Kidney epithelial cell (primary cell): ENCODE measurements around the gene GUCY1A2. TPM values are rescaled to one million over a fixed set of nuclear protein-coding genes. Genes with fewer than 3 reads are reported as not detected.

Experiments used
- DNase-seq: peaks from one replicate; pipeline ENCODE4 v3.0.0-alpha.2; 2010; ENCODE audit warnings: low read depth
- H3K27me3 ChIP-seq: 2 replicates; pipeline ENCODE4 v1.6.0; 2011; ENCODE audit warnings: low read length; ENCODE audit not compliant: control insufficient read depth, insufficient read depth
- H3K36me3 ChIP-seq: 2 replicates; pipeline ENCODE4 v1.5.1; 2011; ENCODE audit warnings: low read length; ENCODE audit not compliant: control insufficient read depth, insufficient read depth
- H3K4me3 ChIP-seq: 2 replicates; pipeline ENCODE4 v1.5.1; 2011; ENCODE audit warnings: low read depth, mild to moderate bottlenecking, control low read depth, low read length
- CTCF ChIP-seq: IDR thresholded peaks from 2 replicates; pipeline ENCODE4 v1.5.1; 2011; ENCODE audit warnings: mild to moderate bottlenecking, moderate library complexity, low read length, control low read depth, inconsistent platforms; ENCODE audit not compliant: insufficient read depth, poor library complexity, severe bottlenecking
- total RNA-seq: library from RNA; depleted of rRNA; stranded (reverse); fragments of >200 nt; gene quantifications from 2 replicates; pipeline ENCODE4 v1.2.3, GENCODE V29; 2015

The GUCY1A2 gene
- total RNA-seq, 1 donor from 2014 or later: 2.0 TPM

- no peaks in the 10 kb centered on the region for H3K36me3 ChIP-seq
- H3K4me3 ChIP-seq: no peak overlapping the region
- no peak for DNase-seq
- no peak for TF ChIP-seq CTCF
- H3K27me3 ChIP-seq: no peaks in the 10 kb centered on the region
Observed at GRCh38 chr11:106879029-106879428, 139.2 kb downstream of the GUCY1A2 start.

GRCh38 chr11:106875013-106875412, 143.3 kb downstream of the GUCY1A2 start:
- Histone ChIP-seq H3K36me3 (no peaks in the 10 kb centered on the region), H3K4me3 (no peak overlapping the region), H3K27me3 (no peaks in the 10 kb centered on the region)
- DNase-seq: no peak
- TF ChIP-seq CTCF: no peak

- no peak overlapping the region for H3K4me3 ChIP-seq
- no peak for TF ChIP-seq CTCF
Observed at GRCh38 chr11:106872246-106872645, 146.0 kb downstream of the GUCY1A2 start.

GRCh38 chr11:106858200-106858599, 160.1 kb downstream of the GUCY1A2 start:
- TF ChIP-seq CTCF: no peak
- Histone ChIP-seq H3K27me3 (no peaks in the 10 kb centered on the region), H3K36me3 (no peaks in the 10 kb centered on the region), H3K4me3 (no peak overlapping the region)
- DNase-seq: no peak

More at GRCh38 chr11:106872246-106872645, 146.0 kb downstream of the GUCY1A2 start:
- Histone ChIP-seq H3K27me3 (no peaks in the 10 kb centered on the region), H3K36me3 (no peaks in the 10 kb centered on the region)
- DNase-seq: no peak

- Histone ChIP-seq H3K36me3 (no peaks in the 10 kb centered on the region), H3K27me3 (no peaks in the 10 kb centered on the region), H3K4me3 (no peak overlapping the region)
- no peak for TF ChIP-seq CTCF
- no peak for DNase-seq
Observed at GRCh38 chr11:106856566-106856965, 161.7 kb downstream of the GUCY1A2 start.

- no peaks in the 10 kb centered on the region for H3K27me3 ChIP-seq
- no peak for DNase-seq
- no peaks in the 10 kb centered on the region for H3K36me3 ChIP-seq
- no peak for TF ChIP-seq CTCF
- H3K4me3 ChIP-seq: no peak overlapping the region
Observed at GRCh38 chr11:106854429-106854828, 163.8 kb downstream of the GUCY1A2 start.
